Natural killer cell treated with Interleukin-12 subunit alpha and Interleukin-12 subunit beta and Interleukin-15 and Interleukin-18, amount 100 ng/mL, for 72 hours (primary cell): ENCODE data around the gene SLC12A9. TPM values are rescaled to one million over a fixed set of nuclear protein-coding genes. Genes with fewer than 3 reads are reported as not detected.

Experiments used
- ATAC-seq, 2 donors: fragments of 150-1000 bp; cut with Tn5 transposase in 1 of 2; sonication (Bioruptor Pico), chemical (Tn5 transposase) in 1 of 2; 2 replicates each; pipeline ENCODE4 v1.10.0; 2021
- DNase-seq: peaks from one replicate; pipeline ENCODE4 v3.0.0; 2022; ENCODE audit warnings: low spot score
- H3K27ac Mint-ChIP-seq, 2 donors: 1 replicate in 1 of 2; 2 replicates in 1 of 2; pipeline ENCODE4 v1.8.0; 2022; ENCODE audit warnings: mixed read lengths in 2 of 2, mild to moderate bottlenecking in 1 of 2, moderate library complexity in 1 of 2
- H3K27me3 Mint-ChIP-seq, 2 donors: 1 replicate in 1 of 2; 2 replicates in 1 of 2; pipeline ENCODE4 v1.8.0; 2022; ENCODE audit warnings: mixed read lengths in 2 of 2
- H3K36me3 Mint-ChIP-seq: one replicate; pipeline ENCODE4 v1.8.0; 2022; ENCODE audit warnings: mixed read lengths
- H3K4me1 Mint-ChIP-seq, 2 donors: 1 replicate in 1 of 2; 2 replicates in 1 of 2; pipeline ENCODE4 v1.8.0; 2022; ENCODE audit warnings: low read depth in 2 of 2, mixed read lengths in 2 of 2, mild to moderate bottlenecking in 1 of 2
- H3K4me3 Mint-ChIP-seq: one replicate; pipeline ENCODE4 v1.8.0; 2022; ENCODE audit warnings: mixed read lengths
- H3K9me3 Mint-ChIP-seq: 2 replicates; pipeline ENCODE4 v1.8.0; 2022; ENCODE audit warnings: mixed read lengths
- total RNA-seq, 2 donors: library from RNA; stranded (reverse); gene quantifications; one replicate each; pipeline ENCODE4 v1.2.3, GENCODE V29; 2022

Gene SLC12A9
- total RNA-seq, 2 donors from 2014 or later, result 32.7 to 38.7 TPM

DNA sequence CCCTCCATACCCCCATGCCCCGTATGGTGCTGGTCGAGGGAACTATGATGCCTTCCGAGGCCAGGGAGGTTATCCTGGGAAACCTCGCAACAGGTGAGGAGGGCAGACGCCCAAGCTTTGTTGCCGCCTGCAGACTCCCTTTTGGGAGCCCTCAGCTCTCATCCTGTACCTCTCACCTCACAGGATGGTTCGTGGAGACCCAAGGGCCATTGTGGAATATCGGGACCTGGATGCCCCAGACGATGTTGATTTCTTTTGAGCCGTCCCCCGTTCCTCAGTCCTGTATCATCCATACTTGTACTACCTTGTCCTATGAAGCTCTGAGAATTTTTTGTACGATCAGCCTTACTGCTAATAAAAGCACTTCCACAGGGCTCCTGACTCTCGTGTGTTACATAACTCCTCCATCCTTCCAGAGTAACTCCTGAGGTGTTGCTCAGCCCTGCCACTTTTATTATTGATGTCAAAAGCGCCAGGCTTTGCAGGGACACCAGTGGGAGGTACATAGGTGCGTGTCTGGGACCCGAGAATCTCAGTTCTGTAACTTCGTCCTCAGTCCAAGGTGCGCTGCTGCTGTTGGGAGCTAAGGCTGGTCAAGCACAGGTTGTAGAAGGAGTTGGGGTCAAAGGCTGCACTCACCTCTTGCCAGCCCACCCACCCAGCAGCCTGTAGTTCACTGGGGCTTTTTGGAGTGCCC lies 35.9 kb downstream of the SLC12A9 start:
- Mint-ChIP-seq H3K9me3 (no peaks in the 10 kb centered on the region), H3K4me3 (peak overlapping the region; percentile 86), H3K27ac (peak overlapping the region; percentile 79 to 80), H3K36me3 (peaks cover 38% of the 10 kb centered on the region), H3K4me1 (peaks cover 39 to 61% of the 10 kb centered on the region in 2 donors), H3K27me3 (peaks cover 13 to 20% of the 10 kb centered on the region in 2 donors)
- ATAC-seq (no peak), DNase-seq (no peak)

DNA sequence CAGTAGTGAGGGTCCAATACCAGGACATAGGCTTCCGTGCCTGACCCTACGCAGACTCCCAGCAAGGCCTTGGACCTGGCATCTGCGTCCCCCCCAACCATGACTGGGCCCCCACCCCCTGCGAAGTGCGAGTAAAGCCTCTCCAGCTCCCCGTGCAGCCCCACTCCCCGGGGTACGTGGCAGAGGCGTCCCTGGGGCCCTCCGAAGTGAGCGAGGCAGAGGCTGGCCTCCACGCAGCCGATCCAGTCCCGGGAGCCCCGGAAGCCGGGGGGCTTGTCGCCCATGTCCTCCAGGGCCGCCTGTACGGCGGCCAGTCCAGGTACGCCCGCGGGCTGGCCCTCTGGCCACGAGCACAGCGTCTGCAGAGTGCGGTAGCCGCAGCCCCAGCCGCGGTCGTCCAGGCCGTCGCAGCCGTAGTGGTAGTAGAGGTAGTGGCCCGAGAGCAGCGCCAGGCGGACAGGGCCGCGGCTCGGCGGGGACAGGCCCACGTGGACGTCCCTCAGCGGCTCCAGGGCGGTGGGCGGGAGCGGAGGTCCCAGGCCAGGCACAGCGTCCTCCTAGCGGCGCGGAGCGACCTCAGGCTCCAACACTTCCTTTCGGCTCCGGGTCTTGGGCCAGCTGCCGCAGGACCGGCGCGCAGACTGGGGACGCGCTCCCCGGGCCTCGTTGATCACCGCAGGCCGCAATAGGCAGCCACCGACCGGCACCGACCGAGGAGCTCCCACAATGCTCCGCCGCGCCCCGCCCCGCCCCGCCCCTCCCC lies 36.7 kb downstream of the SLC12A9 start, which contains the start of gene UFSP1:
TSS of gene UFSP1 (minus strand) at position 728 of the 763 bp plus-strand sequence. CDS start at position 284, 444 bp downstream.
- peaks cover 34% of the 10 kb centered on the region for H3K36me3 Mint-ChIP-seq
- no peaks in the 10 kb centered on the region for H3K9me3 Mint-ChIP-seq
- peaks cover 39 to 54% of the 10 kb centered on the region in 2 donors for H3K4me1 Mint-ChIP-seq
- ATAC-seq, result peak; percentile 60 to 73
- H3K4me3 Mint-ChIP-seq, result peak within 1 kb of the TSS; percentile 86
- H3K27me3 Mint-ChIP-seq, result peaks cover 16 to 20% of the 10 kb centered on the region in 2 donors
- no peak for DNase-seq
- H3K27ac Mint-ChIP-seq, result peak within 1 kb of the TSS; percentile 80 to 81

DNA sequence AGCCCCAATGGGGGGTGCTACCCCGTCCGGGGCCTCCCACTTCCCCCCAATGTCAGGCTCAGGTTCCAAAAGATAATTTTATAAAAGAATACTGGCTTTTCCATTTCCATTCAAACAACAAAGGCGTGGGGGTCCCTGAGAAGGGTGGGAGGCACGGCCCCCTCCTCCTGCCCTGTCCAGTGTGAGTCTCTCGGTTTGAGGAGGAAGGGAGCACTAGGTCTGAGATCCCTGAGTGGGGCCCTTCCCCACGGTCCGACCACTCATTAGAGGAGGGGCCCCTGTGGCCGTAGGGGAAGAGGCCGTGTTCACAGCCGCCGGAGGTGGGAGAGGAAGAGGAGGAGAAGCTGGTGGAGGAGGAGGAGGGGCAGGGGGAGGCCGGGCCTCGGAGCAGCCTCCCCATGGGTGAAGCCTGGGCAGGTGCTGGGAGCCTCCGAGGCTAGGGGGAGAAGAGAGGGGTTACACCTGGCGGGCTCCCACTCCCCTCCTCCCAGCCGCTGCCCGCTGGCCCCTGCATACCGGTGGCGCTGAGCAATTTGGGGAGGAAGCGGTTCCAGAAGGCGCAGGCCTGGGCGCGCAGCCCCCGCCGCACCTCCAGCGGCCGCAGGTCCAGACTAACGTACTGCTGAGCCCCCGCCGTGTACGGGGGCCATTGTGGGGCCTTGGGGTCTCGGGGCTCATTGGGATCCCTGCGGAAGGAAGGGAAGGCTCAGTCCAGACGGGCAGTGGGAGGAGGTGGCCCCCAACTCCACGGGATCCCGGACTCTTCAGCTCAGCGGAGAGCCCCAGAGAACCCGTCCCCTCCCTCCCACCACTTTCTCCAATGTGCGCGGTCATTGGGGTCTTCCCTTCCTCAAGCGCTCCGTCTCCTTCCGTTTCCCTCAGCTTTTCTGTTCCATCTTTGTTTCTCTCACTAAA lies 38.4 kb downstream of the SLC12A9 start:
- Mint-ChIP-seq H3K36me3 (peaks cover 19% of the 10 kb centered on the region), H3K9me3 (no peaks in the 10 kb centered on the region), H3K4me1 (peaks cover 39 to 41% of the 10 kb centered on the region in 2 donors), H3K27me3 (peaks cover 18 to 22% of the 10 kb centered on the region in 2 donors), H3K27ac (peak overlapping the region; percentile 44 to 81), H3K4me3 (peak overlapping the region; percentile 86)
- no peak for DNase-seq
- ATAC-seq, result no peak

DNA sequence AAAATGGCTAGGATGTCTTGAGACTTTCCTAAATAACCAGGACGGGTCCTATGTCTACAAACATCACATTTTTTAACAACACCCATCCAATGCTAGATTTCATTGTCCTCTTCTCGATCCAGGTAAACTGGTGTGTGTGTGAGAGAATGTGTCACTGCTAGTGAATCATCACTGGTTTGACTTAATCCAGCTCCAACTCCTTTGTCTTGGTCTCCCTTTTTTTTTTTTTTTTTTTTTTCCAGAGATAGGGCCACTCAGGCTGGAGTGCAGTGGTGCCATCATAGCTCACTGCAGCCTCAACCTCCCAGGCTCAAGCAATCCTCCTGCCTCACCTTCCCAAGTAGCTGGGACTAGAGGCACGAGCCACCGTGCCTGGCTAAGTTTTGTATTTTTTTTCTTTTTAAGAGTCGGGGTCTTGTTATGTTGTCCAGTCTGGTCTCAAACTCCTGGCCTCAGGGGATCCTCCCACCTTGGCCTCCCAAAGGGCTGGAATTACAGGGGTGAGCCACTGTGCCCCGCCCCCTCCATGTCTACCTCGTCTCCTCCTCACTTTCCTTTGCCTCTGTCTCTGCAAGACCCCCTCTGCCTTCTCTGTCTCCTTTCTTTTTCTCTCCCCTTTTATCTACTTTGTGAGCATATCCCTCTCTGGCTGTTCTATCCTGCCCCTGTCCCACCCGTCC lies 39.2 kb downstream of the SLC12A9 start:
- peak overlapping the region; percentile 36 to 58 for H3K27ac Mint-ChIP-seq
- H3K4me3 Mint-ChIP-seq, result peak overlapping the region; percentile 84
- H3K27me3 Mint-ChIP-seq, result peaks cover 24 to 28% of the 10 kb centered on the region in 2 donors
- H3K36me3 Mint-ChIP-seq, result peaks cover 14% of the 10 kb centered on the region
- H3K9me3 Mint-ChIP-seq, result no peaks in the 10 kb centered on the region
- DNase-seq (no peak), ATAC-seq (no peak)
- peaks cover 38 to 41% of the 10 kb centered on the region in 2 donors for H3K4me1 Mint-ChIP-seq

DNA sequence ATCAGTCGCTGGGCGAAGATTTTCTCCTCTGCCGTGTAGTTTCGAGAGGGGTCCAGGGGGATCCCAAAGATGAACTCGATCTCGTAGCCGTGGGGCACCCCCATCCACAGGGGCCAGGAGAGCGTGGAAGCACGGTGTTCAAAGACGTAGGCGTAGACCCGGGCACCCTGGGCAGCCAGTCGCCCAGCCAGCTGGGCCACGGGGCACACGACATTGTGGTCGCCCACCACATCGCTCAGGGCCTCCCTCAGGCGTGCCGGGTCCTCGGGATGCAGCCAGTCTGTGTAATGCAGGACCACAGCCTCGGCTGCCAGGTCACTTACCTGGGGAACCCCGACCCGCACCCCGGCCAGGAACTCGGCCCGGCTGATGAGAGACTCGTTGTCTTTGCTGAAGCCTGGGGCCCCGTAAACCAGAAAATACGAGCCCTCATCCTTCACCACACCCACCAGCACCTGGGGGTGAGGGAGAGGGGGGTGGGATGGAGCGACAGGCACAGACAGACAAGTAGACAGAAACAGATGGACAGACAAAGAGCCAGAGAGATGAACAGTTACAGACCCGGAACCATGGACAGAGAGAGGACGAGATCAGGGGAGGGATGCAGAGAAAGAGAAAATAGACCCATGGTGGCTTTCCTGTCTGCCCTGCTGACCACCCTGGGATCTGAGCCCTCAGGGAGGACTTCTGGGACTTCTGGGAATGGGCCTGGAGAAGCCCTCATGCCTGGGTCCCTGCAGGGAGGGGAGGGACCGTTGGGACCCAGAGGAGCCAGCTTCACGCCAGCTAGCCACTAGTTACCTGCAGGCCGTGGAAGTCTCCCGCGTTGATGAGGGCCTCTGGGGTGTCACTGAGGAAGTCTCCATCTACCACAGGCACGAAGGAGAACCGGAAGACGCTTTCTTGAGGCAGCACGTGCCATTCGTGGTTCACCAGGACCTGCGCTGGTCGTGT lies 40.1 kb downstream of the SLC12A9 start:
- ATAC-seq (no peak), DNase-seq (no peak)
- H3K4me3 Mint-ChIP-seq, result peak overlapping the region; percentile 84
- H3K27ac Mint-ChIP-seq, result no peak overlapping the region
- H3K27me3 Mint-ChIP-seq, result peaks cover 26 to 32% of the 10 kb centered on the region in 2 donors
- H3K4me1 Mint-ChIP-seq, result peaks cover 29 to 33% of the 10 kb centered on the region in 2 donors
- H3K36me3 Mint-ChIP-seq, result peaks cover 7% of the 10 kb centered on the region
- no peaks in the 10 kb centered on the region for H3K9me3 Mint-ChIP-seq

DNA sequence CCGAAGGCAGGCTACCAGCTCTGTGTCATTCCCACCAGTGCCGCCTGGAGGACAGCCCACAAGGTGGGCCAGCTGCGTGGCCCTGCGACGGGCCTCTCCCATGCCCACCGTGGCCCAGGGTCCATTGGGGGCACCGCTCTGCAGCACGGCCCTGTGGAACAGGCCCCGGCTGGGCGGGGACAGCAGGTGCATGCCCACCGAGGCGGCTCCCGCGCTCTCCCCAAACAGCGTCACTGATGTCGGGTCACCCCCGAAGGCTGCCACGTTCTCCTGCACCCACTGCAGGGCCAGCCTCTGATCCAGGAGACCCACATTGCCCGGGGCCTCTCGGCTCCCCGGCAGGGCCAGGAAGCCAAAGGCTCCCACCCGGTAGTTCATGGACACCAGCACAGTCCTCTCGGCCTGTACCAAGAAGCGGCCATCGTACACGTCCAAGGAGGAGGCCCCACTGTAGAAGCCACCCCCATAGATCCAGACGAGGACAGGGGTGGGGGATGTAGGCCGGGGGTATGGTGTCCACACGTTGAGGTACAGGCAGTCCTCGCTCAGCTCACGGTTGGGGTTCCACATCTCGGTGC lies 40.9 kb downstream of the SLC12A9 start:
- DNase-seq, result no peak
- Mint-ChIP-seq H3K27ac (no peak overlapping the region), H3K9me3 (no peaks in the 10 kb centered on the region), H3K4me1 (peaks cover 25 to 26% of the 10 kb centered on the region in 2 donors), H3K36me3 (peaks cover 3% of the 10 kb centered on the region), H3K27me3 (peaks cover 34 to 40% of the 10 kb centered on the region in 2 donors), H3K4me3 (no peak overlapping the region)
- ATAC-seq, result no peak

DNA sequence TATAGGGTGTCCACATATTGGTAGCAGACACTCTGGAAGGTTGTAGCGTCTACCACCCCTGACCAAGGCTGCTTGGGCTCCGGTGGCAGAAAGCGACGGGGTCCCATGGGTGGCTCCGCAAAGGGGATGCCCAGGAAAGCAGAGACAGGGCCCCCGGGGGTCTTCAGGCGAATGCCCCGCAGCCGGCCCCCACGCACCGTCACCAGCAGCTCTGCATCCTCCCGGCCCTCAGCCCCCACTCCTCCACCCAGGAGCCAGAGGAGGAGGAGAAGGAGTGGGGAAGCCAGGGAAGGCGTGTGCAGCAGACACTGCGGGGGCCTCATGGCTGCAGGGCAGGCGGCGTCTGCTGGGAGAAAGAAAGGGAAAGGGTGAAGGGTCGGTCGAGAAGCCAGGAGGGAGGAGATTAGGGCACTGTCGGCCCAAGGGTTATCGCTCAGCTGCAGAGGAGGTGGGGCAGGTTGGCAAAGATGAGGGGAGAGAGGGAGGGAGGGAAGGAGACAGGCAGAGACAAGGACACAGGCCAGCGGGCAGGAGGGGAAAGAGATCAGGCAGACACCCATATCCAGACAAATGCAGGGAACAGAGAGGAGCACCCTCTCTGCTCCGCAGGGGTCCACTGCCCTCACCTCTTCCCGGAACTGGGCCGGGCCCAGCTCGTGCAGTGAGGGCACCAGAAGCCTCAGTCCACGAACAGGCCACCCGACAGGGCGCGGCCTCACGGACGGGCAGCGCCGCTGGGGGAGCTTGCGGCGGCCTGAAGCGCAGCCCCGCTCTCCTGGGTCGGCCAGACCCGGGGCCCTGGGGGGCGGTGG lies 41.6 kb downstream of the SLC12A9 start:
- H3K36me3 Mint-ChIP-seq, result no peaks in the 10 kb centered on the region

DNA sequence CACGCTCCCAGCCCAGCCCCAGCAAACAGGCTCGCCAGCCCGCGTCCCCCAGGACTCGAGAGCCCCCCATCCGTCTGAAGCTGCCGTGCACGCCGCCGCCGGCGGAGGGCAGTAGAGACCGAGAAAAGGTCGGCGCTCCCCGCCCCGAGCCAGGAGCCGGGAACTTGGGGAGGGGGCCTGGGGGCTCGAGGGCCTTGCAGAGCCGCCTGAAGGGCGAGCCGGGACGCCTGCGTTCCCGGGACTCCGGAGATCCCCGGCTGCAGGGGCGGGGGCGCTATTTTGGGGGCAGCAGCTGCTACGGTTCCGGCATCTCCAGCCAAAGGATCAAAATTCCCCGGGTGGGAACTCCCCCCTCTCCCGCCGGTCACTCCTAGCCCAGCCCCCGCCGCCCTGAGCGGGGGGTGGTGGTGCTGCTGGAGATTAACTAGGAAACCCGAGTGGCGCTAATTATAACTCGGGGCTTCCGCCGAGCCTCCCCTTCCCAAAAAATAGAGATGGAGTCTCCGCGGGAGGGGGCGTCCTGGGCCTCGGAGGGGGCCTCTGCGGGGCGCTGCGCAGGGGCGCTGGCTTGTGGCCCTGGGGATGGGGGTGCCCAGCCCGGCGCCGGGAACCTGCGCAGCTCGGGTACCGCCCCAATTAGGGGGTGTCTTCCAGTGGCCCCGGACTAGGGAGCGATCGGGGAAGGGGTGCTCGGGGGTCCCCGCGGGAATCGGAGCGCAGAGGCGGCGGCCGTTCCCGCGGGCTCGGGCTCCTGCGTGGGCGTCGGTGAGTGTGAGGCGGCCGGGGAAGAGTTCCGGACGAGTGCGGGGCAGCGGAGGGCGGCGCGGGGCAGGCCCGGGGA lies 42.6 kb downstream of the SLC12A9 start:
- ATAC-seq, result peak in 1 of 2 donors; percentile 37
- no peak for DNase-seq
- Mint-ChIP-seq H3K36me3 (no peaks in the 10 kb centered on the region), H3K9me3 (no peaks in the 10 kb centered on the region), H3K27me3 (peaks cover 36 to 41% of the 10 kb centered on the region in 2 donors), H3K27ac (no peak overlapping the region), H3K4me1 (peaks cover 21 to 23% of the 10 kb centered on the region in 2 donors), H3K4me3 (no peak overlapping the region)

More for the DNA sequence above, 41.6 kb downstream of the SLC12A9 start:
- Mint-ChIP-seq H3K27ac (no peak overlapping the region), H3K4me1 (peaks cover 22 to 23% of the 10 kb centered on the region in 2 donors), H3K27me3 (peaks cover 34 to 41% of the 10 kb centered on the region in 2 donors), H3K9me3 (no peaks in the 10 kb centered on the region), H3K4me3 (peak overlapping the region; percentile 34)
- ATAC-seq, result no peak
- no peak for DNase-seq

DNA sequence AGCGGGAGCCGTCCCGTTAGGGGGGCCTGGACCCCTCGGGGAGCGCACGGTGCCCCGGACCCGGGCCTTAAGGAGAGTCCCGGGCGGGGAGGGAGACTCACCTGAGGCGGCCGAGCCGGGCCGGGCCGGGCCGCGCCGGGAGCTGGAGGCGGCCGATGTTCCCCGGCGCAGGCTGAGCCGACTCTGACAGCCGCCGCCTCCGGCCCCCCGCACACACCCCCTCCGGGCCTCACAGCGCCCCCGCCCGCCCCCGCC lies 43.1 kb downstream of the SLC12A9 start, which contains the start of gene ACHE:
TSS of gene ACHE (minus strand) at position 188 of the 255 bp plus-strand sequence. CDS start 1,656 bp downstream, outside the sequence.
- H3K9me3 Mint-ChIP-seq, result no peaks in the 10 kb centered on the region
- no peaks in the 10 kb centered on the region for H3K36me3 Mint-ChIP-seq
- peaks cover 15 to 18% of the 10 kb centered on the region in 2 donors for H3K4me1 Mint-ChIP-seq
- H3K4me3 Mint-ChIP-seq, result peak within 1 kb of the TSS; percentile 91
- peaks cover 37 to 42% of the 10 kb centered on the region in 2 donors for H3K27me3 Mint-ChIP-seq
- peak in 1 of 2 donors; percentile 30 for ATAC-seq
- no peak for DNase-seq
- H3K27ac Mint-ChIP-seq, result peak within 1 kb of the TSS in 1 of 2 donors; percentile 20

DNA sequence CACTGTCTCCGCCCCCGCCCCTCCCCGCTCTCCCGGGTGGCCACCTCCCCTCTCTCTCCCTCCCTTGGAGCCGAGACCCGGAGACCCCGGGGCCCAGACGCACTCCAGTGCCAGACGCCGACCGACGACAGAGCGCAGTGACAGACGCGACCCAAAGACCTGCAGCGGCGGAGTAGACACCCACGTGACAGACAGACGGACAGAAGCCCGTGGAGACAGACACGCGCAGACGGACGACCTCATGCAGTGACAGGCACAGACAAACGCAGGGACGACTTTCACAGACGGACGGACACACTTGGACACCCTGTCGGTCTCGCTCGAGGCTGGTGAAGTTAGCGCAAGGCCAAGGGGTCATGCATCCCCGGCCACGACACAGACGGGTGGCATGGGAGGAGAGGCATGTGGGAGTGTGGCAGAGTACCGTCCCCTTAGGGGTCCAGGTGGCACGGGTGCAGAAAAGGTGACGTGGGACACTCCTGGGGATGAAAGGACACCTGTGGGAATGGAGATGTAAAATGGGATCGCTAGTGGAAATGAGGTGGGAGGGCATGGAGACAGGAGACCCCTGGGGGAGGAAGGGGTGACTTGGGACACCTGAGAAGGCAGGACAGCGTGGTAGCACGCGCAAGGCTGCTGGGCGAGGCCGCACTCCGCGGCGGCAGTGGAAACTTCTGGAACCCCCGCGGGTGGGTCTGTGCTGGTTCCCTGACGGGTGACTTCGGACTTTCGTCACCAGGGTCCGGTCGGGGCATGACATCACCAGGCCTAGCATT lies 43.6 kb downstream of the SLC12A9 start:
- Mint-ChIP-seq H3K9me3 (no peaks in the 10 kb centered on the region), H3K4me1 (peaks cover 15 to 16% of the 10 kb centered on the region in 2 donors), H3K4me3 (peak overlapping the region; percentile 91), H3K27ac (peak overlapping the region in 1 of 2 donors; percentile 20), H3K27me3 (peaks cover 42 to 46% of the 10 kb centered on the region in 2 donors), H3K36me3 (no peaks in the 10 kb centered on the region)
- DNase-seq, result no peak
- ATAC-seq, result peak in 1 of 2 donors; percentile 65
